Right renal pelvis (tissue), 4 donors: ENCODE results near the gene LHFPL6. TPM values are rescaled to one million over a fixed set of nuclear protein-coding genes. Genes with fewer than 3 reads are reported as not detected.
"Not testable (repeated sequence)": the region's sequence is repeated elsewhere in the genome, so short reads cannot be mapped to it uniquely, and the experiment has no call there.

Experiments
- DNase-seq, 4 donors: peaks; one replicate each; pipeline ENCODE4 v3.0.0-alpha.2; 2013; ENCODE audit warnings: low read depth in 4 of 4, low spot score in 3 of 4, missing footprints in 1 of 4
- polyA plus RNA-seq, 4 donors: library from polyadenylated mRNA; unstranded; fragments of 120-200 nt; gene quantifications; one replicate each; pipeline ENCODE4 v1.2.1, GENCODE V29; 2013; ENCODE audit not compliant: insufficient read length in 4 of 4

Gene LHFPL6
- polyA plus RNA-seq, 4 donors: 45.3 to 49.6 (median 46.7) TPM

- DNase-seq: no peak
These were observed 233.7 kb downstream of the LHFPL6 start for GRCh38 chr13:39369161-39369890.

- no peak for DNase-seq
These were observed 237.1 kb downstream of the LHFPL6 start for GRCh38 chr13:39365879-39366278.

DNA sequence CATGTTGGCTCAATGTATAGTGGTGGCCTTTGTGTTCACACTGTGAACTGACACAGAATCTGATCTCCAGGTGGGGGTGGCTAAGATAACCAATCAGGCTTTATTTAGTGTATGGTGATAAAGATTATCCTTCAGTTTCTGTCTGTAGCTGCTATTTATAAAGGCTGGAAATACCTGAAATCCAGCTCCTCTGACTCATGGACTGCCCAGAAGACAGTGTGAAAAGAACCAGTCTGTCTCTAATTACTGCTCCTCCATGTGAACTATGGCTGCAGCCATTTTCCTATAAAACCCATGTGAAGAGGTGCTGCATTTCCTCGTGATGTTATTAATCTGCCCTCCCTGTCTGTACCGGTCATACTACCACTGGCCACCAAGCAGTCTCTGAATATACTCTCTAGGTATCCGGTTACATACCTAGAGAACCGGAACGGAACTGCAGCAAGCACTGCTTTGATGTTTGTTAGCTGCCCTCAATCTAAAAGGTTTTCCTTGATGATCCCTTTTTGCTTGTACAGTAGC, 238.0 kb downstream of the LHFPL6 start:
- peak; percentile 20 to 47 (median 32) for DNase-seq

- no peak for DNase-seq
These were observed 239.6 kb downstream of the LHFPL6 start for GRCh38 chr13:39363382-39363772.

DNA sequence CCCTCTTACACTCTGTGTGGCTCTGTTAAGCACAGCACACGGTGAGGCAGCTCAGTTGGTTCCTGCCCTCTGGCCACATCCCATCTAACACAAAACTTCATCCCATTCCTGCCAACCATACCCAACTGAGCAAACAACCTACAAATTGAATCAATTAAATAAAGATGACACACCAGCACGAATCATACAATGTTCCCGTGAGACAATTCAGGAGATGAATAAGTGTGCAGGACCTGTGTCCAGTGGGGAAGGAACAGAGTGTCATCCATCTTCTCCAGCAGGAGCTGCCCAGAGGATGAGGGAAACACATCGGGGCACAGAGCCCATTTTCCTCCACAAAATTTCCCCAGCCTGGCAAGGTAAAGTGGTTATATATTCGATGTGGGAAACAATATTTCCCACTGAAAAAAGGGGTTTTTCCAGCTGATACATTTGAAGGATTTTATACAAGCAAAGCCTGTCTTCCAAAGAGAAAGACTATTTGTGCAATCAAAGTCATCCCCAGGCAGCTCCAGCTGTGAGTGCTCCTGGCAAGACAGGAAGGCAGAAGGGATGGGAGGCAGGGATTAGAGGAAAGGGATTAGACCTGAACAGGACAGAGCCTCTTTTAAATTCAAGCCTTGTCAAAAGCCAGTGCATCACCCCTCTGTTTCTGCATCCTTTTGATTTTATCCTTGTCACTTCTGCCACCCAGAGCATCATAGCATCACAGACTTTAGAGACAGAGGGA, 240.2 kb downstream of the LHFPL6 start:
- DNase-seq: no peak

DNA sequence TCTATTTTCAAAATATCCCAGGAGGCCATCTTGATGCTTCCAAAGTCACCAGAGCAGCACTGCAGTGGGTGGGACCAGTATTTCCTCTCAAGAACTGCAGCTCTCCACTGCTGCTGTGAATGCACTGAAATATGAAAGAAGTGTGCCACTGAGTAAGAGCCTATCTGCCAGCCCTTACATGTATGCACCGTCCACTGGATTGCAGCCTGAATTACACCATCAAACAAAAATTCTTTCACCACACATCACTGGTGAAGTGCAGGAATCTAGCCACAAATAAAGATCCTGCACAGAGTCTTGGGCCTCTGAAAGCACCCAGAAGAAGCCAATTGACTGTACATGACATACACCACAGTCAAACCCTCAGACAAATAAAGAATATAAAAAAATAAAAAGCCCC, 249.0 kb downstream of the LHFPL6 start:
- DNase-seq: no peak

GRCh38 chr13:39350461-39350881, 252.5 kb downstream of the LHFPL6 start:
- DNase-seq: peak in 1 of 4 donors; percentile 22

DNA sequence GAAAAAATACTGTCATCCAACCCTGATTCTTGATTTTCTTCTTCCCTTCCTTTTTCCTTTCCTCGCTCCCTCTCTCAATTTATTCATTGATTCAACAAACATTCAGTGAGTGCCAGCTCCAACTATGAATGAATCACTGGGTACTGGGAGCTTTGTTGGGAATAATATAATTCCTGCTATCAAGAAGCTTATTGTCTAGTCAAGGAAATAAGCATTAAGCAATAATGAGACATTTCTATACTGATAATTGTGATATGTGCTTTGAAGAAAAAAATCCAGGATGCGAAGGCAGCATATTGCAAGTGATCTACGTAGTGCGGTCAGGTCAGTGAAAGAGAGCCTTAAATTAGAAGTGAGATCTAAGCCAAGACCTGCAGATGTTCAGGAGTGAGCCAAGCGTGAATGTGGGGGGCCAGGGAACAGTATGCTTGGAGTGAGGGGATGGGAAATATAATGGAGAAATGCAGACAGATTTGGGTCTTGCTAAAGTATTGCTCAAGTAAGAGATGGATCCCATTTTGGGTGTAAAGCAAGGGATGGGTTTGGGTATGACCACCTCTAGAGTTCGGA, 253.5 kb downstream of the LHFPL6 start:
- no peak for DNase-seq

GRCh38 chr13:39347926-39348901, 254.8 kb downstream of the LHFPL6 start:
- DNase-seq: no peak

DNA sequence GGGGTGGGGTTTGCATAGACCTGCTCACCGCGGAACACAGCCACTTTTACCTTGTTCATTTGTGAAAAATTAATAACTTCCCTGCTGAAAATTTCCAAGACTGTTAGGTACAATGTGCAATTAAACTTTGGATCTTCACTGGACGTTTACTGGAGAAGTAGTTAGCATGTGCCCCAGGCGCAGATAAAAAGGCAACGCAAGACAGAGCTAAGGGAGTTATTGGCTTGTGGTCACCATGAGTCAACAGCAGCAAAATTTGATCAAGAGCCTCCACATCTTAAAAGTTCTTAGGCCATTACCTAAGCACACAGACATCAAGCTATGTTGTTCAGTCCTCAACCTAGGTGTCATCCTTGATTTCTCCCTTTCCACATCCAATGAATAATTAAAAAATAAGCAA, 257.0 kb downstream of the LHFPL6 start:
- DNase-seq: no peak

DNA sequence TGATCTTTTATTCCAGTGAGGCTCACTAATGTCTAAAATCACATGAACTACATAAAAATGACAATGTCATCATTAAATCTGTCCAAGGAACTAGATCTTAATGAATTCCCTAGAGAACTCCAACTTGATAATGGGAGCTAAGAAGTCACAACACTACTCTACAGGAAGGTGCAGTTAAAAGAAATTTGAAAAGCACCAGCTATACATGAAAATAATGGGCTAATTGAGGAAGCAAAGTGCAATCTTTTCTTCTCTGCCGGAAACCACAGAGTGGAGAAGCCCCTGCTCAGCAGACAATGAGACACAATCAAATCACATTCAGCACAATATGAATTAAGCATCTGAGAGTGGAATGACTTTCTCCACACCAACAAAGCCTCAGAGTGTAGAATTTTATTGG, 261.7 kb downstream of the LHFPL6 start:
- no peak for DNase-seq

- DNase-seq: not testable (repeated sequence)
These were observed 264.9 kb downstream of the LHFPL6 start for GRCh38 chr13:39338114-39338513.

GRCh38 chr13:39336937-39337336, 266.1 kb downstream of the LHFPL6 start:
- no peak for DNase-seq

DNA sequence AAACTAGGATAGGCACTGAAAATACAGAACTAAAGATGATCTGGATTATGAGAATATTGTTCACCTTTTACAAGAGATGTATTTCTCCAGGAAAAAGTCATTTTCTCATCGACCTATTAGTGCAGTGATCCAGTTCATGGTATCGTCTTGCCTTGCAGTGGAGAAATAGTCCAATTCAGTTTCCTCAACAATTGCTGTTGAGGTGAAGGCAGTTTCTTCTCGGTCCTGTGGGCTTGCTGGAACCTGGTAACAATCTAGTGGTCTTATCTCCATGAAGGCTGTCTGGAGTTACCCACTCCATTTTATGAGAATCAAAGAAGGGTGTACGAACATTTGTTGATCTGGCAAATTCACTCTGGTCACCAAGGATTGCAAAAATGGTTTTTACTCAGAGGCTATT, 266.8 kb downstream of the LHFPL6 start:
- no peak for DNase-seq

DNA sequence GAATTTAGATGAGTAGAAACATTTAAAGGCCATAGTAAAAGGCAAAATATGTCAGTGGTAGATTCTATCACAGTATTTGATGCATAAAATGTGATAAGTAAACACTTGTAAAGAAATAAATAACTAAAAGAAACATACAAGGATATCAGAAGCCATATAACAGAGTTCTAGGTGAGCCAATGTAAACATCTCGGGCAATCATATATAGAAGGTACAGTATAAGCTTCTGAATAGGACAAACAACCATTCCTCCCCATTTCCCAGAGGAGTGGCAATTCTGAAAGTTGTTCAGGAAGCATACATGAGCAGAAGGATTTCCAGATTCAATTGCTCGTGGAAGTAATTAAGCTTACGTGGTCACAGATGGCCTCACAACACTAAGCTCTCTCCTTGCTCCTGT, 267.3 kb downstream of the LHFPL6 start:
- DNase-seq: no peak

DNA sequence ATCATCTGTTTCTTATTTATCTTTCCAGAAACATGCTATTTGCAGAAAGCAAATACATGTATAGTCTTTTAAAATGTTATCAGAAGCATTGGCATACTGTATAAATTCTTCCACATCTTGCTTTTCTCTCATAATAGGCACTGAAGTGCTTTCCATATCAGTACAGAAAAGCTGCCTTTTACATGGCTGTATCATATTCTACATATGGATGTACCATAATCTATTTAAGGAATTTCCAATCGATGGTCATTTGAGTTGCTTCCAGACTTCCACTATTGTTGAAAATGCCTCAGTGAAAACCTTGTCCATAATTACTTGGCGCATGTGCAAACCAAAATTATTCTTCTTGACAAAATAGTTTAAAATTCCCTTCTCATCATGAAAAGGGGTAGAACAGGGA, 272.5 kb downstream of the LHFPL6 start:
- DNase-seq: no peak

DNA sequence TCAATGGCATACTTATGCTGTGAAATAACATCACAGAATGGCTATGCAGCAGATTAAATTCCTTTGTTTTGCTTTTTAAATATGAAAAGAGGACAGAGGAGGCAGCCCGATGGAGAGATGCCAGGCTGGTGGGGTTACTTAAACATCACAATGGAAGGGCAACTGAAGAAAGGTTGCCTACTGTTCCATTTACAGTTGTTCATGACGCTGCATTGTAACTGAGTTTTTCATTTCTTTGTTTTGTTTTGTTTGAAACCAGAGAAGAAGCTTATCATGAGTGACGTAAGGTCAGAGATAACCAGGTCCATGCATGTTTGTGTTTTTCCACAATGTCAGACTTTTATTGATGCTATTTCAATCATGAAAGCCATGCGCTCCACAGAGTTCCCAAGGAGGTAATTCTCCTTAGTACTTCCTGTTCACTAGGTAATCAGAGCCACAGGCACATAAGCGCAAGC, 273.8 kb downstream of the LHFPL6 start:
- DNase-seq: no peak

- DNase-seq: no peak
These were observed 275.9 kb downstream of the LHFPL6 start for GRCh38 chr13:39327172-39327479.

DNA sequence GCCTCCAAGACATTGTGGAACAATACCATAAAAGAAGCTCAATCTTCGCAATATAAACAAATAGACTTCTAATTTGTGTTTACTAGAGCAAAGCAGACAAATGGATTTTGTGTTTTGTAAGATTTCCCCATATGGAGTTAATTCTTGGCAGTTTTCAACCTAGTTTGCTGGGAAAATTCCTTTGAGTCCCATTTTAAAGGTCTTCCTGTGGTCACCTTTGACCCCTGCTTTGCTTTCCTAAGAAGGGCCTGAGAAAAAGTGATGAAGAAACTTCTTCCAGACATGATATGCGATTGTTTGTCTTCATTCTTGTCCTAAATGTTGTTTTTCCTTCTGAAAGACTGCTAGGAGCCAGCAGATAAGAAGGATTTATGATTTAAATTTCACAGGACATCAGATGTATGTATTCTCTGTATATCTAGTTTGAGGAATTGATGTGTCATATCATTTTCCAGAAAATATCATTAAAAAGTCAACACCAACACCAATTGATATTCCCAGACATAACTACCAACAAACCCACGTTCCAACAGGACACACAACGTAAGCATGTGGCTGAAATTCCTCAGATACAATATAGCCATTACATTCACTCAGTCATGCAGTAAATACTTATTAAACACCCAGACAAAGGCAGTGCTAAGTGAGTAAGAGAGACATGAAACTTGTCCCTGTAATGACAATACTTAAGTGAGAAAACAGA, 276.4 kb downstream of the LHFPL6 start:
- DNase-seq: peak in 2 of 4 donors; percentile 18 to 22

DNA sequence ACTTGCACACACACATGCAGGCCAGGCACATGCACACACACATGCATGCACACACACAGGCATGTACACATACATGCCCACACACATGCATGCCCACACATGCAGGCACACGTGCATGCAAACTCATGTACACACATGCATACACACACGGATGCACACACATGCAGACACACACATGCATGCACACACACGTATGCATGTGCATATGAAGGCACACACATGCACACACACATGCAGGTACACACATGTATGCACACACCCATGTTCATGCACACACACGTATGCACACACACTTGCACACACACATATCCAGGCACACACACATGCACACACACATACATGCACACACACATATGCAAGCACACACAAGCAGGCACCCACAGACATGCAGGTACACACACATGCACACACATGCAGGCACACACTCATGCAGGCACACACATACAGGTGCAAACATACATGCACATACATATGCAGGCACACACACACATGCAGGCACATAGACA, 278.1 kb downstream of the LHFPL6 start:
- no peak for DNase-seq
